ENCODE measurements around the gene SLC46A1.

GRCh38 chr17:28385037-28385400 is 21.0 kb downstream of the SLC46A1 start:
- TF ChIP-seq CTCF (IDR thresholded peaks at IDR 0.05) (no peak), POLR2A (IDR thresholded peaks at IDR 0.05) (no peak)

Measured in uterus (tissue), 2 donors.